Progenitor cell of endocrine pancreas (in vitro differentiated cells): Measurements from ENCODE around the gene MUC6. TPM values are rescaled to one million over a fixed set of nuclear protein-coding genes. Genes with fewer than 3 reads are reported as not detected.

Source experiments
- DNase-seq: peaks from one replicate; pipeline ENCODE4 v3.0.0; 2021; ENCODE audit warnings: low spot score; ENCODE audit not compliant: unreplicated experiment
- H3K27ac Mint-ChIP-seq: 2 replicates; pipeline ENCODE4 v1.8.0; 2021; ENCODE audit warnings: mild to moderate bottlenecking, moderate library complexity, mixed read lengths
- H3K27me3 Mint-ChIP-seq: 2 replicates; pipeline ENCODE4 v1.8.0; 2021; ENCODE audit warnings: mixed read lengths
- H3K36me3 Mint-ChIP-seq: 2 replicates; pipeline ENCODE4 v1.8.0; 2022; ENCODE audit warnings: mixed read lengths; ENCODE audit not compliant: insufficient read depth
- H3K4me1 Mint-ChIP-seq: 2 replicates; pipeline ENCODE4 v1.8.0; 2021; ENCODE audit warnings: low read depth, mixed read lengths
- H3K4me3 Mint-ChIP-seq: 2 replicates; pipeline ENCODE4 v1.8.0; 2021; ENCODE audit warnings: low read depth, mild to moderate bottlenecking, moderate library complexity, mixed read lengths
- H3K9me3 Mint-ChIP-seq: 2 replicates; pipeline ENCODE4 v1.8.0; 2021; ENCODE audit warnings: low read depth, mixed read lengths
- CTCF ChIP-seq: fragments of 200-600 bp; sonication (generic); IDR thresholded peaks from one replicate; pipeline ENCODE4 v1.5.0; 2021; ENCODE audit warnings: antibody characterized with exemption, mild to moderate bottlenecking; ENCODE audit not compliant: unreplicated experiment
- total RNA-seq: library from RNA; stranded (reverse); gene quantifications from 2 replicates; pipeline ENCODE4 v1.2.1, GENCODE V29; 2021

Gene MUC6
- total RNA-seq, 1 donor from 2014 or later, result 1.6 TPM

GRCh38 chr11:981764-982163 is 54.8 kb downstream of the MUC6 start:
- TF ChIP-seq CTCF, result no peak
- no peak overlapping the region for H3K4me3 Mint-ChIP-seq
- H3K36me3 Mint-ChIP-seq, result peaks cover 12% of the 10 kb centered on the region
- H3K9me3 Mint-ChIP-seq, result no peaks in the 10 kb centered on the region
- no peaks in the 10 kb centered on the region for H3K27me3 Mint-ChIP-seq
- no peaks in the 10 kb centered on the region for H3K4me1 Mint-ChIP-seq
- H3K27ac Mint-ChIP-seq, result no peak overlapping the region
- no peak for DNase-seq

- no peak for DNase-seq
- Mint-ChIP-seq H3K27me3 (no peaks in the 10 kb centered on the region), H3K36me3 (peaks cover 15% of the 10 kb centered on the region), H3K9me3 (no peaks in the 10 kb centered on the region), H3K4me3 (no peak overlapping the region), H3K4me1 (no peaks in the 10 kb centered on the region), H3K27ac (peak overlapping the region; percentile 27)
- TF ChIP-seq CTCF, result peak; percentile 17
These were observed 55.8 kb downstream of the MUC6 start for GRCh38 chr11:980438-981357.

- no peak for TF ChIP-seq CTCF
- no peak for DNase-seq
- Mint-ChIP-seq H3K27me3 (no peaks in the 10 kb centered on the region), H3K4me3 (no peak overlapping the region), H3K36me3 (peaks cover 15% of the 10 kb centered on the region), H3K27ac (peak overlapping the region; percentile 41), H3K9me3 (no peaks in the 10 kb centered on the region), H3K4me1 (no peaks in the 10 kb centered on the region)
These were observed 57.7 kb downstream of the MUC6 start for GRCh38 chr11:978781-979180.

GRCh38 chr11:977830-978720 is 58.4 kb downstream of the MUC6 start:
- TF ChIP-seq CTCF, result no peak
- no peaks in the 10 kb centered on the region for H3K9me3 Mint-ChIP-seq
- no peaks in the 10 kb centered on the region for H3K27me3 Mint-ChIP-seq
- peaks cover 18% of the 10 kb centered on the region for H3K36me3 Mint-ChIP-seq
- no peak overlapping the region for H3K27ac Mint-ChIP-seq
- H3K4me1 Mint-ChIP-seq, result no peaks in the 10 kb centered on the region
- no peak overlapping the region for H3K4me3 Mint-ChIP-seq
- DNase-seq, result no peak

- Mint-ChIP-seq H3K27me3 (no peaks in the 10 kb centered on the region), H3K36me3 (peaks cover 16% of the 10 kb centered on the region), H3K27ac (no peak overlapping the region), H3K9me3 (no peaks in the 10 kb centered on the region), H3K4me1 (no peaks in the 10 kb centered on the region), H3K4me3 (no peak overlapping the region)
- TF ChIP-seq CTCF, result no peak
- DNase-seq, result no peak
These were observed 59.9 kb downstream of the MUC6 start for GRCh38 chr11:976431-977160.
